HCT116 (cell line): ENCODE measurements around the gene SPDEF. TPM values are rescaled to one million over a fixed set of nuclear protein-coding genes. Genes with fewer than 3 reads are reported as not detected.

Source experiments
- ATAC-seq: fragments of 200-7000 bp; cut with Tn5 transposase; 2 replicates; pipeline ENCODE4 v1.9.1; 2020; ENCODE audit warnings: mild to moderate bottlenecking, moderate library complexity
- BruUV-seq: library from RNA; stranded (reverse); fragments of 400-500 nt; replicated peaks from 2 replicates; lab custom pipeline; 2021; lab: Mats Ljungman, UMichigan
- CTCF ChIA-PET: fragments of 300-600 bp; sonication (Branson Sonifier 250); formaldehyde crosslinking; loops from one replicate; lab custom pipeline; 2021; ENCODE audit warnings: antibody characterized with exemption; lab: Charles Lee
- POLR2A ChIA-PET: fragments of 300-600, 350-600 bp; sonication (Branson Sonifier 250); formaldehyde crosslinking; loops from one replicate; lab custom pipeline; 2021; ENCODE audit warnings: antibody characterized with exemption; lab: Charles Lee
- RAD21 ChIA-PET, 2 experiments: fragments of 300-600 bp; sonication (Branson Sonifier 250); formaldehyde crosslinking; loops; one replicate each; lab custom pipeline; 2023; ENCODE audit warnings: low total read pairs in 2 of 2; ENCODE audit not compliant: uncharacterized antibody in 2 of 2, unreplicated experiment in 2 of 2, low non-redundant PET in 1 of 2; lab: Charles Lee
- DNase-seq: peaks from one replicate; pipeline ENCODE4 v3.0.0-alpha.2; 2010; ENCODE audit warnings: low read depth, low spot score
- H2AFZ ChIP-seq: fragments of 200-600 bp; shearing (Covaris generic), sonication (generic); 2 replicates; pipeline ENCODE4 v1.6.1; 2017; ENCODE audit warnings: low read depth, mixed run types, mixed read lengths, antibody characterized with exemption, low read length; ENCODE audit not compliant: poor library complexity, severe bottlenecking
- H3K27ac ChIP-seq: 2 replicates; pipeline ENCODE4 v1.5.1; 2012; ENCODE audit warnings: low read depth, low read length
- H3K27me3 ChIP-seq: fragments of 200-600 bp; sonication (generic); 2 replicates; pipeline ENCODE4 v1.6.1; 2016; ENCODE audit warnings: mixed run types, low read length, mixed read lengths; ENCODE audit not compliant: insufficient read depth
- H3K36me3 ChIP-seq, 2 experiments: fragments of 200-500 bp in 1 of 2; fragments of 200-600 bp in 1 of 2; sonication (Bioruptor generic) in 1 of 2; sonication (generic) in 1 of 2; 2 replicates each; pipeline versions ENCODE4 v1.5.1 to v1.6.1; 2014 to 2016; ENCODE audit warnings: low read length in 2 of 2, inconsistent platforms in 1 of 2, mixed read lengths in 1 of 2, mixed run types in 1 of 2; ENCODE audit not compliant: insufficient read depth in 2 of 2, control insufficient read depth in 1 of 2
- H3K4me1 ChIP-seq, 2 experiments: fragments of 200-600 bp in 1 of 2; sonication (generic) in 1 of 2; 2 replicates each; pipeline versions ENCODE4 v1.5.1 to v1.6.1; 2012 to 2017; ENCODE audit warnings: low read length in 2 of 2, inconsistent platforms in 1 of 2, mild to moderate bottlenecking in 1 of 2, mixed read lengths in 1 of 2, mixed run types in 1 of 2, moderate library complexity in 1 of 2; ENCODE audit not compliant: insufficient read depth in 2 of 2, control insufficient read depth in 1 of 2
- H3K4me2 ChIP-seq: fragments of 200-600 bp; sonication (generic); 2 replicates; pipeline ENCODE4 v1.6.1; 2017; ENCODE audit warnings: mixed run types, low read length, mixed read lengths
- H3K4me3 ChIP-seq, 2 experiments: fragments of 200-600 bp in 1 of 2; sonication (generic) in 1 of 2; replicated peaks in 1 of 2; 2 replicates each; pipeline ENCODE4 v1.5.1; 2011 to 2016; ENCODE audit warnings: low read length in 2 of 2, control low read depth in 1 of 2, low read depth in 1 of 2, mild to moderate bottlenecking in 1 of 2, mixed read lengths in 1 of 2, mixed run types in 1 of 2
- H3K79me2 ChIP-seq: fragments of 200-600 bp; sonication (generic); 2 replicates; pipeline ENCODE4 v1.6.1; 2017; ENCODE audit warnings: mild to moderate bottlenecking, mixed run types, low read length, moderate library complexity, mixed read lengths; ENCODE audit not compliant: insufficient read depth
- H3K9ac ChIP-seq: fragments of 200-600 bp; sonication (generic); 2 replicates; pipeline ENCODE4 v1.6.1; 2016; ENCODE audit warnings: low read length, mixed read lengths
- H3K9me2 ChIP-seq: fragments of 200-600 bp; sonication (generic), shearing (Covaris generic); 2 replicates; pipeline ENCODE4 v1.6.1; 2017; ENCODE audit warnings: mixed run types, mild to moderate bottlenecking, moderate library complexity; ENCODE audit not compliant: insufficient read depth
- H3K9me3 ChIP-seq, 2 experiments: fragments of 200-500 bp in 1 of 2; fragments of 200-600 bp in 1 of 2; sonication (Bioruptor generic) in 1 of 2; sonication (generic) in 1 of 2; 2 replicates each; pipeline ENCODE4 v1.6.1; 2014 to 2017; ENCODE audit warnings: low read length in 2 of 2, mixed read lengths in 2 of 2, inconsistent platforms in 1 of 2, low read depth in 1 of 2, mild to moderate bottlenecking in 1 of 2, mixed run types in 1 of 2, moderate library complexity in 1 of 2; ENCODE audit not compliant: control insufficient read depth in 1 of 2, insufficient read depth in 1 of 2
- H4K20me1 ChIP-seq: fragments of 200-600 bp; sonication (generic), shearing (Covaris generic); 2 replicates; pipeline ENCODE4 v1.6.1; 2017; ENCODE audit warnings: mixed run types, mild to moderate bottlenecking, moderate library complexity; ENCODE audit not compliant: insufficient read depth
- CEBPB ChIP-seq: IDR thresholded peaks from 2 replicates; pipeline ENCODE4 v1.6.1; 2012; ENCODE audit warnings: low read depth
- CTCF ChIP-seq, 3 experiments: fragments of 200-600 bp in 1 of 3; sonication (generic) in 1 of 3; IDR thresholded peaks in 2 of 3; conservative IDR thresholded peaks in 1 of 3; 2 replicates each; pipeline ENCODE4 v1.5.1; 2012 to 2017; ENCODE audit warnings: low read depth in 2 of 3, low read length in 2 of 3, antibody characterized with exemption in 1 of 3, borderline replicate concordance in 1 of 3, control low read depth in 1 of 3, mild to moderate bottlenecking in 1 of 3, mixed read lengths in 1 of 3, mixed run types in 1 of 3, moderate library complexity in 1 of 3; ENCODE audit not compliant: insufficient read depth in 1 of 3
- EZH2 ChIP-seq: fragments of 200-600 bp; sonication (generic); IDR thresholded peaks from 2 replicates; pipeline ENCODE4 v1.6.1; 2017; ENCODE audit warnings: antibody characterized with exemption, mixed run types
- EZH2phosphoT487 ChIP-seq: fragments of 200-600 bp; IDR thresholded peaks from 2 replicates; pipeline ENCODE4 v1.6.1; 2018; ENCODE audit warnings: antibody characterized with exemption, borderline replicate concordance
- MAX ChIP-seq: IDR thresholded peaks from 2 replicates; pipeline ENCODE4 v1.6.1; 2012
- POLR2A ChIP-seq: IDR thresholded peaks from 2 replicates; pipeline ENCODE4 v1.7.0; 2011; ENCODE audit warnings: borderline replicate concordance; ENCODE audit not compliant: insufficient read depth, insufficient read length; ENCODE audit errors: extremely low read depth
- POLR2AphosphoS5 ChIP-seq: IDR thresholded peaks from 2 replicates; pipeline ENCODE4 v1.6.1; 2011; ENCODE audit warnings: mild to moderate bottlenecking, low read depth, low read length, moderate library complexity
- RAD21 ChIP-seq: IDR thresholded peaks from 2 replicates; pipeline ENCODE4 v1.6.1; 2012; ENCODE audit warnings: low read depth, mild to moderate bottlenecking
- REST ChIP-seq: IDR thresholded peaks from 2 replicates; pipeline ENCODE4 v1.6.1; 2012; ENCODE audit warnings: low read depth
- SIN3A ChIP-seq: IDR thresholded peaks from 2 replicates; pipeline ENCODE4 v1.6.1; 2012; ENCODE audit warnings: low read depth
- intact Hi-C: fragments of 100-400 bp; cut with micrococcal nuclease; formaldehyde crosslinking; loops from 2 replicates; pipeline ENCODE4 v1.10.0; 2022
- total RNA-seq: library from RNA; stranded (reverse); gene quantifications from one replicate; pipeline ENCODE4 v1.2.1, GENCODE V29; 2021; ENCODE audit not compliant: unreplicated experiment

SPDEF gene
- total RNA-seq, 1 experiment from 2014 or later: 0.39 TPM

- ATAC-seq (no peak), DNase-seq (no peak)
- H3K27ac ChIP-seq: no peak overlapping the region
- H3K4me3 ChIP-seq: no peak overlapping the region
- POLR2A ChIA-PET: no interaction called here
- no peaks in the 10 kb centered on the region for H4K20me1 ChIP-seq
- H3K36me3 ChIP-seq: no peaks in the 10 kb centered on the region
- no TSS peak for BruUV-seq
- no peaks in the 10 kb centered on the region for H3K9me3 ChIP-seq
- H3K4me1 ChIP-seq: no peaks in the 10 kb centered on the region
- H3K4me2 ChIP-seq: no peak overlapping the region
- H3K27me3 ChIP-seq: no peaks in the 10 kb centered on the region
- RAD21 ChIA-PET: no interaction called here
- H2AFZ ChIP-seq: no peak overlapping the region
- H3K9me2 ChIP-seq: no peaks in the 10 kb centered on the region
- no peak overlapping the region for H3K9ac ChIP-seq
- CTCF ChIA-PET: no interaction called here
- intact Hi-C loops: no loop called here
- TF ChIP-seq POLR2A (no peak), EZH2phosphoT487 (no peak), REST (no peak), CEBPB (no peak)
- H3K79me2 ChIP-seq: no peaks in the 10 kb centered on the region
Measured at GRCh38 chr6:34576286-34576955, 20.3 kb upstream of the SPDEF start.

- Histone ChIP-seq H3K9ac (no peak overlapping the region), H3K27me3 (no peaks in the 10 kb centered on the region), H3K36me3 (no peaks in the 10 kb centered on the region), H3K4me2 (no peak overlapping the region), H2AFZ (no peak overlapping the region), H3K9me3 (no peaks in the 10 kb centered on the region), H3K27ac (no peak overlapping the region), H3K79me2 (no peaks in the 10 kb centered on the region), H3K9me2 (no peaks in the 10 kb centered on the region), H3K4me1 (no peaks in the 10 kb centered on the region), H3K4me3 (no peak overlapping the region), H4K20me1 (no peaks in the 10 kb centered on the region)
- ChIA-PET POLR2A (no interaction called here), RAD21 (no interaction called here), CTCF (no interaction called here)
- intact Hi-C loops: no loop called here
- TF ChIP-seq CTCF (IDR thresholded peaks at IDR 0.05 in 2 of 3, conservative IDR thresholded peaks at IDR 0.05 in 1 of 3; ENCODE audit: borderline replicate concordance in 1 of 3, insufficient read depth in 1 of 3, low read depth in 2 of 3, low read length in 2 of 3) (no peak), RAD21 (no peak), EZH2 (no peak), CEBPB (no peak), POLR2AphosphoS5 (no peak), SIN3A (no peak), MAX (no peak)
- BruUV-seq: no TSS peak
- DNase-seq (no peak), ATAC-seq (peak; percentile 20; the same call in 1 of the 2 replicates)
Measured at GRCh38 chr6:34575326-34575725, 19.2 kb upstream of the SPDEF start.
